Neural progenitor cell (in vitro differentiated cells): ENCODE data around the gene IQGAP3.

ENCODE experiments used
- CTCF ChIP-seq: fragments of 200-600 bp; sonication (generic); IDR thresholded peaks from 2 replicates; pipeline ENCODE4 v1.5.1; 2017; ENCODE audit warnings: antibody characterized with exemption, mild to moderate bottlenecking
- EZH2 ChIP-seq: fragments of 200-600 bp; sonication (generic); IDR thresholded peaks from 2 replicates; pipeline ENCODE4 v1.6.1; 2017; ENCODE audit warnings: antibody characterized with exemption, mild to moderate bottlenecking, moderate library complexity

- TF ChIP-seq CTCF (no peak), EZH2 (no peak)
Observed at GRCh38 chr1:156534424-156535060, 37.8 kb downstream of the IQGAP3 start.
